Activated CD4-positive, alpha-beta T cell treated with anti-CD3 and anti-CD28 coated beads for 1 hour (primary cell): ENCODE results near the gene CTDP1.

Source experiments
- DNase-seq: peaks from one replicate; pipeline ENCODE4 v3.0.0-alpha.2; 2020

The CTDP1 gene

GRCh38 chr18:79786304-79786703 is 106.7 kb downstream of the CTDP1 start:
- no peak for DNase-seq

GRCh38 chr18:79786786-79787526 is 107.4 kb downstream of the CTDP1 start:
- no peak for DNase-seq

GRCh38 chr18:79787527-79787864 is 107.9 kb downstream of the CTDP1 start:
- no peak for DNase-seq

- no peak for DNase-seq
Measured at GRCh38 chr18:79787865-79788733, 108.5 kb downstream of the CTDP1 start.

DNA sequence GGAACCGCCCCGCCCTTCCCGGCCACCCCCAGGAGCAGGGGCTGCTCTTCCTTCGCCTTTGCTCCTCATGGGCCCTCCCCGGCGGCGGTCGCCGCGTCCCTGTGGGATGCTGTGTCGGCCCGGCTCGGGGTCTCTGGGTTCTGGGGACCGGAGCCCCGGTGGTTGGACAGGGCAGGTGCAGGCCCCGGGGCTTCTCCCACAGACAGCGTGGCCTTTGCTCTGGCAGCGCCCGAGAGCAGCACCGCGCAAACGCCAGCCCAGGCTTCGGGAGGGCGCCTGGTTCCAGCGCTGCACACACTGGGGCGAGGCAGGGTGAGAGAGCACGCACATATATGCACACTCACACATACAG is 109.1 kb downstream of the CTDP1 start:
- DNase-seq: no peak

DNA sequence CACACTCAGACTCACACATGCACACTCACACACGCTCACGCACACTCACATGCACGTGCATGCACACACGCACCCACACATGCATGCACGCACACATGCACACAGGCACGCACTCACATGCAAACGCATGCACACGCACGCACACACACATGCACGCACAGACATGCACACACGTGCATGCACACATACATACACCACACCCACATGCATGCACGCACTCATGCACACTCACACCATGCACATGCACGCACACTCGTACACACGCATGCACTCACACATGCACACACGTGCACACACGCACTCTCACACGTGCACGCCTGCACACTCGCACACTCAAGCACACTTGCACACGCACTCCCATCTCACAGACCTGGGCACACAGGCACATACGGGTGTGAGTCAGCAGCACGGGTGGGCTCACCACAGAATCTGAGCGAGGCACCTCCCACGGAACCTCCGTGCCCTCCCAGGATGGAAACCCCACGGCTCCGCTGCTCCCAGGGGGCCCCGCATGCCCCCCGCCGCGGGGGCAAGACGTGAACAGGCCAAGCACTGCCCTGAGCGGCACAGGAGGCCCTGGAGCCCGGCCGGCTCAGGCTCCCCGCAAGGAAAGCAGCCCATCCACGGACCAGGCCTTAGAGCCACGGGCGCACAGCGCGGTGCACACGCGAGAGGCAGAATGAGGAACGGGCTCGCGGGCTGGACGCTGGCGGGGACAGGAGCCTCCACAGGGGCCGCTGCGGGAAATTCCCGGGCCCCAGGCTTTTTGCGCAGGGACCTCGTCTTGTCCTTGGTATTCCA is 109.7 kb downstream of the CTDP1 start:
- no peak for DNase-seq

DNA sequence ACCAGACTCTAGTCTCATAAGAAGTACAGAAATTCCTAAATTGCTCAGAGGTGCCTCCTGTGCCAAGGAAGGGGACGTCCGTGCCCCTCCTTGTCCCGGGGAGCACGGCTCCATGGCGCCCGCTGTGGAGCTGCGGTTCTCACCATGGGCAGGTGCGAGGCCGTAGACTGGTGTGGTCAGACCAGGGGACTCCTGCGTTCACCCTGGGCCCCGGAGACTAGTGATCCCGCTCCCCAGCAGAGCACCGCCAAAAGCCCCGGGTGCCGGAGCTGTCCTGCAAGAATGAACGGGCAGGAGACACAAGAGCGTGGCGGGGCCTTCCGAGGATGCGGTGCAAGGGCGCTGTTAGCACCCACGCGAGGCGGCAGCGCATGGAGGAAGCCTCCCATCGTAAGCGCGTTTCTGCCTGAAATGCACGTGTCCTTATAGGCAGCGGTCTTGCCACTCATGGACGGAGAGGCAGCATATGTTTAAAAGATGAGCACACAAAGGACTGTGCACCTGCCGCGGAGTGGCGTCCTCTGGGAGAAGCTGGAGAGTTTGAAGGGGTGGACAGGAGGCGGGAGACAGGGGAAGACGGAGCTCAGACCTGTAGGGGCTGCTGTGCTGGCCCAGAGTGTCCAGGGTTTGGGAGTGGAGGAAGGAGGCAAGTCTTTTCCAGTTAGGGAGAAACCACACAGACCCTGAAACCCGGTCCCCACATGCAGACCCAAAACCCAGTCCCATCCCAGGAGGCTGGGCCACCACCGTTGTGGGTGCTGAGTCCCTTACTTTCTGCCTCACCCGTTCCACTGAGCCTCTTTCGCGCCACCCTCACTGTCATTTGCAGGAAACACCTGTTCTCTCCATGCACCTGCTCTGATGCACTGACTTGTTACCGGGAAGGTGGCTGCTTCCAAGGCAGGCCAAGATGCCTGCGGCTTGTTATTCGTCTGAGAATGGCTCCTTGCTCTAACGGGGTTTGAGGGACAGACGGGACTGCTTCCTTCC is 110.6 kb downstream of the CTDP1 start:
- no peak for DNase-seq

DNA sequence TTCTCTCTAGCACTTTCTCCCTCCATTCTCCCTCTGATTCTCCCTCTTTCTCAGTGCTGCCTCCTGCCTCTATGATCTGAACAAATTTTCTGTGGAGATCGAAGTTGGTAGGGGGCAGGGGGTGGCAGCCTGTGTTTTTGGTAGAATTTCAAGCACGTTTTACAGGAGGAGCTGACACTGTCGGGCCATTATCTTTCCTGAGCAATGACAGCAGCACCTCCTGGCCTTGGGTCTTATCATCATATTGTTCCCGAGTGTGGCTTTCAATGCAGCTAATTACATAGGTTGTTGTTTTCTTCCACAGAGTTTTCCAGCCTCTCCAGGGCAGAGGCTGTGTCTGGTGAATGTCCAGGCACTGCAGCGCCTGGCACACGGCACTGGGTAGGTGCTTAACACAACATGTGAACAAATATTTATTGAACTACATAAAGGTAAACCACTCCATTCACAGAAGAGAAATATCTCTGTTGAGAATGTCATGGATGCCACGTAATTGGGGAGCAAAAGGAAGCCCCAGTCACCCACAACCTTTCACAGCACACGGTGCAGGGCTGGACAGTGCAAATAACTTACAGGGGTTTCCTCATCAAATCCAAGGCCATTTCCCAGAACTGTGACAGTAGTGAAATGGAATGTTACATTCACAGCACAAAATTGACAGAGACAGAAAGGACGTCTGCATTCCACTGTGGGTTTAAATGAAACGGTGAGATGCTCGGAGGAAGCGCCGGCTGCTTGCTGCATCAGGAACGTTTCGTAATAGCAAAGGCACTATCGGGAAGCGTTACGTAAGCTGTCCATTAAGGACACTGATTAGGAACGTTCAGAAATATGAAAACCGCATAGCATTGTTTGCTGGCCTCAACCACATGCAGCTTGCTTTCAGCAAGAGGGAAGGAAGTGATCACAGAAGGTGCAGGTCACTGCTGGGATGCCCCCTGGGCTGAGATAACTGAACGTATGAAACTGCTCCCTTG is 111.7 kb downstream of the CTDP1 start:
- DNase-seq: no peak

DNA sequence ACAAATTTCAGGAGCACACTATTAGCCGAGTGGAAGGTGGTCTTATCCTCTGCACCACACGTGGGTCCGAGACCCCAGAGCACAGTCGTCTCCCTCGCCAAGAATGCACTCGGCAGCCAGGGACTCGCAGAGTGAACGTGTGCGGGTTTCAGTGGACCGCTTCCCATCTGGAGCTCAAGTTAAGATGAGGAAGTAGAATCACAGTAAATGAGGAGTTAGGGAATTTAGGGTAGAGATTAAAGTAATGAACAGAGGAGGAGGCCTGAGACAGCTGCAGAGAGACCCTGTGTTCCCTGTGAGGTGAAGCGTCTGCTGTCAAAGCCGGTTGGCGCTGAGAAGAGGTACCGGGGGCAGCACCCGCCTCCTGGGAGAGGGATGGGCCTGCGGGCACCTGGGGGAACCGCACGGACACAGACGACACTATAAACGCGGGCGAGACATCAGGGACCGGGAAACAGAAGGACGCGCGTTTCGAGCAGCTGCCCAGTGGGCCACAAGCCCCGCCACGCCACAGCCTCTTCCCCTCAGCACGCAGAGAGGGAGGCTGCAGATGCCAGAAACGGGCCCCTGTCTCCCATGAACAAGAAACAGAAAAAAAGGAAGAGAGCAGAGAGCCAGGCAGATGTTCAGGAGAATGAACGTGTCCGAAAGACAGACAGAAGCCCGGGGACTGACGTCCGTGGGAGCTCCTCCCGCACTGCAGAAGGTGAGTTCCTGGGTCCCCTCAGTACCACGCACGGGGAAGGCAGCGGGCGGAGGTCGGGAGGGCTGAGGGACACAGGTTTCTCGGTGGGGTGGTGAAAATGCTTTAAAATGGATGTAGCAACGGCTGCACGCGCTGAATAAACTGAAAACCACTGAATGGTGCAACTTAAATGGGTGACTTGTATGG is 112.7 kb downstream of the CTDP1 start:
- DNase-seq: no peak

DNA sequence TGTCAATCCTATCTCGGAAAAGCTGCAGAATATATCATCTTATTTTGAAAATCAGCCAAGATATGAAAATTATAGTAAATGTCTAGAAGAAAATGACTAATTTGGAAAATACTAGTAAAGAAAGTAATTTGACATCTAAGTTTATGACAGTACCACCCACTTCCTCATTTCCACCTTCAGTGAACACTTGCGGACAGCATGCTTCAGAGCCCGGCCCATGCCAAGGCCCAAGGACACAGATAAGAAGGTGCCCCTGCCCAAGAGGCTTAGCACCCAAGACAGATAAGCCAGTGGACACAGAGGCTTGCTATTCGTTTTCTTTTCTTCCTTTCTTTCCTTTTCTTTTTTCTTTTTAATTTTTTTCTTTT is 113.4 kb downstream of the CTDP1 start:
- DNase-seq: no peak

DNA sequence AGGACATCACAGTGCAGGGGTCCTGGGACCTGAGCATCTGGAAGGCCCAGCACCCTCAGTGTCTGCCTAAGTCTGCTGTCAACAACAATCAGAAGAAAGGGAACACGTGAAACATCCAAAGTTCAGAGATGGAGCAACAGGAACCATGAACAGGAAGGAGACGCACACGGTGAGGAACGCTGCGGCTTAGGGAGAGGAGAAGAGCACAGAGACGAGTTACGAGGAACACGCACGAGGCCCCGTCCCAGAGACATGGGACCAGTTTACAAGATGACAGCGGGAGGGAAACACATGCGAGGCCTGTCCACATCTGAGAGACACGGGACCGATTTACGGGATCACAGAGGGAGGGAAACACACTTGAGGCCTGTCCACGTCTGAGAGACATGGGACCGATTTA is 115.2 kb downstream of the CTDP1 start:
- DNase-seq: no peak

- DNase-seq: no peak
Measured at GRCh38 chr18:79795446-79795845, 115.8 kb downstream of the CTDP1 start.

DNA sequence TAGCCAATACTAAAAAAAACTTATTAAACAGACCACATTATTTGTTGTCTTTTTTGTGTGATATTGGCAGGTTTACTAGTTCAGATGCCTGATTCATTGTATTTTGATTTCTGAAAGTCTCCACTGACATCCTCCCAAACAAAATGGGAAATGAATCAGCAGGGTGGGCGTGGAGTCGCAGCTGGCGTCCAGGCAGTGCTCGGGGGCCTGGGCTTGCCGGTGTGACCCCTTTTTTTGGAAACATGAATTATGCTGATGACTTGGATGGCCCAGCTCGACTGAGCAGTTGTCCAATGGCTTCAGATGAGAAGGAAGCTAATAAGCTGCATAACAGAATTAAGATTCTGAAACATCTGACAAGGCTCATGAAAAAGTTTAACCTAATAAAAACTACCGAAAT is 116.4 kb downstream of the CTDP1 start:
- no peak for DNase-seq

- no peak for DNase-seq
Measured at GRCh38 chr18:79796531-79797405, 117.2 kb downstream of the CTDP1 start.

- no peak for DNase-seq
Measured at GRCh38 chr18:79797518-79798345, 118.1 kb downstream of the CTDP1 start, which contains the start of gene KCNG2. Gene KCNG2 (plus strand): TSS chr18:79797938. CDS start chr18:79863668, 65,730 bp downstream.

- no peak for DNase-seq
Measured at GRCh38 chr18:79798346-79798998, 118.9 kb downstream of the CTDP1 start.

DNA sequence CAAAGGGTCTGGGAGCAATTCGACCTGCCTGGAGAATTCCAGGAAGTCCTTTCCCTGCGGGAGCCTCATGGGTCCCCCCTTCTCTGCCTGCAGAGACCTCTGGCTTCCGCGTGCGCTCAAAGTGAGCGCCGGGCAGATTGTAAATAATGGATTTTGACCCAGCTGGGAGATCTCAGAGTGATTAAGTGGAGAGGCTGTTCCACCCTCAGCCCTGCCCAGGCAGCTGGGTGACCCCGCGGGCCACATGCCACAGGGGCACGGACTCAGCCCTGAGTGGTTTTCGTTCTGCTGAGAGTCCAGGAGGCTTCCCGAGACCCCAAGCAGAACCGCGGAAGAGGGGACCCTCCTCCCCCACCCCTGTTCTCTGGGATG is 119.4 kb downstream of the CTDP1 start:
- DNase-seq: no peak
